Activated CD8-positive, alpha-beta T cell treated with anti-CD3 and anti-CD28 coated beads for 36 hours (primary cell): ENCODE results near the gene ZNF548. TPM values are rescaled to one million over a fixed set of nuclear protein-coding genes. Genes with fewer than 3 reads are reported as not detected.
A peak's percentile ranks its signal among the peaks of the same experiment; 100 is the strongest.
"Not testable (repeated sequence)": the region's sequence is repeated elsewhere in the genome, so short reads cannot be mapped to it uniquely, and the experiment has no call there.

Source experiments
- ATAC-seq: fragments of 200-7000 bp; cut with Tn5 transposase; one replicate; pipeline ENCODE4 v1.10.0; 2021; ENCODE audit warnings: mild to moderate bottlenecking, moderate library complexity
- CTCF ChIA-PET: fragments of 350-600 bp; sonication (Branson Sonifier 250); formaldehyde crosslinking; loops from one replicate; lab custom pipeline; 2021; ENCODE audit warnings: antibody characterized with exemption; lab: Charles Lee
- POLR2A ChIA-PET: fragments of 350-600 bp; sonication (Branson Sonifier 250); formaldehyde crosslinking; loops from one replicate; lab custom pipeline; 2021; ENCODE audit warnings: antibody characterized with exemption; lab: Charles Lee
- DNase-seq: peaks from one replicate; pipeline ENCODE4 v3.0.0-alpha.2; 2020
- H3K27ac Mint-ChIP-seq: one replicate; pipeline ENCODE4 v1.8.0; 2021; ENCODE audit warnings: mild to moderate bottlenecking, mixed read lengths
- H3K27me3 Mint-ChIP-seq: one replicate; pipeline ENCODE4 v1.8.0; 2021; ENCODE audit warnings: mixed read lengths
- H3K36me3 Mint-ChIP-seq: one replicate; pipeline ENCODE4 v1.8.0; 2021; ENCODE audit warnings: low read depth, mixed read lengths
- H3K4me1 Mint-ChIP-seq: one replicate; pipeline ENCODE4 v1.8.0; 2021; ENCODE audit warnings: low read depth, mixed read lengths
- H3K4me3 Mint-ChIP-seq: one replicate; pipeline ENCODE4 v1.8.0; 2021; ENCODE audit warnings: mild to moderate bottlenecking, moderate library complexity, mixed read lengths
- H3K9me3 Mint-ChIP-seq: one replicate; pipeline ENCODE4 v1.8.0; 2021; ENCODE audit warnings: mixed read lengths
- intact Hi-C: fragments of 100-400 bp; cut with micrococcal nuclease; formaldehyde crosslinking; loops from one replicate; pipeline ENCODE4 v1.10.0; 2022
- total RNA-seq, 2 experiments: library from RNA; stranded (reverse); gene quantifications; one replicate each; pipeline ENCODE4 v1.2.3, GENCODE V29; 2021
- TF ChIP-seq, protein P1 (sequence below): fragments of 200-600 bp; IDR thresholded peaks from one replicate; pipeline ENCODE4 v1.8.0; 2022; ENCODE audit warnings: antibody characterized with exemption, mild to moderate bottlenecking

ZNF548 gene
- total RNA-seq, 2 experiments from 2014 or later: 23.9 to 24.6 TPM

DNA sequence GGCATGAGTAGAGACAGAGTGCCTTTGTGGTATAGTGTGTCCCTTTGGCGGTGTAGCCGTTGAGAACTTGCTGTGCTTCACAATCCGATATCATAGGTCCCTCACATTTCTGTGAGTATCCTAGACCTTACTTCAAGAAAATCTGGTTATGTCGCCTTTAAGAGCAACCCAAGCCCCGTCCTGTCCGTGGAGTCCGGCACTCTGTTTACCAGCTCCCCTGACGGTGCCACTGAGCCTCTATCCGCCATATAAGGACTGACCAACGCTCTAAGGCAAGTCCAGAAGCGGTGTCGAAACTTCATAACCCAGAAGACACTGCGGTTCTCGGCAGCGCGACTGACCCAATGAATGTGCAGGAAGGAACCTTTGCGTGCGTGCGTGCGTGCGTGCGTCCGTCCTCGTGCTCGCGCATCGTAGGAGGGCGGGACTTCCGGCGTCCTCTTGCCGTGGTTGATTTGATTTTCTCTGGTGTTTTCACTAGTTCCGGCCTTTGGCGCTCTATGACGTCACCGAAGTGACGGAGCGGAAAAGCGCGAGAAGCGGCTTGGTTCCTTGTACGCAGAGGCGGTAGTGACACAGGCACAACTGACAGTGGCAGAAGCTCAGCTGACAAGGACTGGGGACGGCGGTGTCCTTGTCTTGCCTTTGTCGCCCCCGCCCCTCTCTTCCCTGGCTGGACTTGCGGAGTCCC lies 26.5 kb upstream of the ZNF548 start, which contains the start of the genes TRAPPC2B and ZNF547:
TSS of gene TRAPPC2B (plus strand) at position 555 of the 691 bp plus-strand sequence. CDS start 1,283 bp downstream, outside the sequence.
TSS of gene ZNF547 (plus strand) at position 555 of the 691 bp plus-strand sequence. CDS start 5,005 bp downstream, outside the sequence.
- Mint-ChIP-seq H3K27ac (peak within 1 kb of the TSS; percentile 97), H3K9me3 (peaks cover 32% of the 10 kb centered on the region), H3K36me3 (peaks cover 40% of the 10 kb centered on the region), H3K4me1 (peaks cover 14% of the 10 kb centered on the region), H3K4me3 (peak within 1 kb of the TSS; percentile 86), H3K27me3 (no peaks in the 10 kb centered on the region)
- ATAC-seq: peak; percentile 95
- POLR2A ChIA-PET: interaction anchor here (0.6 to 1.7 kb wide), 4 partner anchors 9 to 863 kb away, joined by 3 to 4 read pairs (median 4); no protein-coding TSS in a partner anchor
- CTCF ChIA-PET: no interaction called here
- TF ChIP-seq, protein P1, sequence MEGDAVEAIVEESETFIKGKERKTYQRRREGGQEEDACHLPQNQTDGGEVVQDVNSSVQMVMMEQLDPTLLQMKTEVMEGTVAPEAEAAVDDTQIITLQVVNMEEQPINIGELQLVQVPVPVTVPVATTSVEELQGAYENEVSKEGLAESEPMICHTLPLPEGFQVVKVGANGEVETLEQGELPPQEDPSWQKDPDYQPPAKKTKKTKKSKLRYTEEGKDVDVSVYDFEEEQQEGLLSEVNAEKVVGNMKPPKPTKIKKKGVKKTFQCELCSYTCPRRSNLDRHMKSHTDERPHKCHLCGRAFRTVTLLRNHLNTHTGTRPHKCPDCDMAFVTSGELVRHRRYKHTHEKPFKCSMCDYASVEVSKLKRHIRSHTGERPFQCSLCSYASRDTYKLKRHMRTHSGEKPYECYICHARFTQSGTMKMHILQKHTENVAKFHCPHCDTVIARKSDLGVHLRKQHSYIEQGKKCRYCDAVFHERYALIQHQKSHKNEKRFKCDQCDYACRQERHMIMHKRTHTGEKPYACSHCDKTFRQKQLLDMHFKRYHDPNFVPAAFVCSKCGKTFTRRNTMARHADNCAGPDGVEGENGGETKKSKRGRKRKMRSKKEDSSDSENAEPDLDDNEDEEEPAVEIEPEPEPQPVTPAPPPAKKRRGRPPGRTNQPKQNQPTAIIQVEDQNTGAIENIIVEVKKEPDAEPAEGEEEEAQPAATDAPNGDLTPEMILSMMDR: no peak
- DNase-seq: peak; percentile 99
- intact Hi-C loops: loop anchor here (10.0 kb wide), 1 partner anchor 78 kb away; the partner anchor contains the start of gene ZNF460

DNA sequence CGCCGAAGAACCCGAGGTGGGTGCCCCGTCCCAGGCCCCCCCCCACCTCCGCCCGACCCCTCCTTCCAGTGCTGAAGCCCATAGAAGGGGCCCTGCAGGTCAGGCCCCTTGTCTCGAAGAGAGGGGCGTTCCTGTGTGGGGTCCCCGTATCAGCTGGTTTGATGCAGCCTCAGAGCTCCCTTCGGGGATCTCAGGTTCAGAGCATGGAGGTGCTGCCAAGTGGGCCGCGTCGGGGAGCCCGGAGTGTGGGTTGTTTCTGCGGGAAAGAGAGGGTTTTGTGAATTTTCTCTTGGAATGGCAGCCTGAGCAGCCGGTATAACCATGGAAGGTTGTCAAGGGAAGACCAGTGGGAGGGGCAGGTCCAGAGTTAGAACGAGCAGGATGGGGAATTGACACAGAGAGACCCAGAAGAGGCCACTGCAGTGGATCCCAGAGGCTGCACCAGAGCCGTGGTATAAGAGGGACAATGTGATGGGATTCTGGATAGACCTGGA lies 25.9 kb upstream of the ZNF548 start:
- Mint-ChIP-seq H3K36me3 (peaks cover 34% of the 10 kb centered on the region), H3K27me3 (no peaks in the 10 kb centered on the region), H3K27ac (peak overlapping the region; percentile 97), H3K9me3 (peaks cover 28% of the 10 kb centered on the region), H3K4me1 (peaks cover 14% of the 10 kb centered on the region), H3K4me3 (peak overlapping the region; percentile 86)
- ChIA-PET POLR2A (interaction anchor here (1.1 to 1.7 kb wide), 3 partner anchors 10 to 415 kb away, joined by 3 to 4 read pairs (median 3); no protein-coding TSS in a partner anchor), CTCF (no interaction called here)
- intact Hi-C loops: loop anchor here (10.0 kb wide), 1 partner anchor 79 kb away; the partner anchor contains the start of gene ZNF460
- TF ChIP-seq, protein P1: no peak
- ATAC-seq: peak; percentile 10
- DNase-seq: no peak

DNA sequence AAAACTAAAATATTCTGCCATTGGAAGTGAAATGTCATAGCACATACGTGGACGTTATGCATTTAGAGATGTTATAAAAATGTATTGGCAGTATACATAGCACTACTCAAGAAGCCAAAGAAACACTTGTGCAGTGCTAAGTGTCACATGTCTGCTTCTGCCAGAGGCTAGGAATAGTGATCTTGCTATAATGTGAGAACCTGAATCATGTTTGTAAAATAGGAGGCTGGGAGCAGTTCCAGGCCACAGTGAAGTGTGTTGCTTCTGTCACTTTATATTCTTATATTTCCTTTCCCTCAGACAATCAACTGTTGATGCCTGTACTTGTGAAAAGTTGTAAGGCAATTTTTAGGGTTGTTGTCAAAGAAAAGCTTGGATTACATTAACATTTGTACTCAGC lies 22.9 kb upstream of the ZNF548 start:
- peaks cover 14% of the 10 kb centered on the region for H3K4me1 Mint-ChIP-seq
- no peak overlapping the region for H3K27ac Mint-ChIP-seq
- intact Hi-C loops: loop anchor here (10.0 kb wide), 1 partner anchor 82 kb away; the partner anchor contains the start of gene ZNF460
- CTCF ChIA-PET: no interaction called here
- peaks cover 35% of the 10 kb centered on the region for H3K36me3 Mint-ChIP-seq
- TF ChIP-seq, protein P1: no peak
- DNase-seq (no peak), ATAC-seq (no peak)
- no peaks in the 10 kb centered on the region for H3K27me3 Mint-ChIP-seq
- H3K9me3 Mint-ChIP-seq: peaks cover 15% of the 10 kb centered on the region
- POLR2A ChIA-PET: no interaction called here
- no peak overlapping the region for H3K4me3 Mint-ChIP-seq

DNA sequence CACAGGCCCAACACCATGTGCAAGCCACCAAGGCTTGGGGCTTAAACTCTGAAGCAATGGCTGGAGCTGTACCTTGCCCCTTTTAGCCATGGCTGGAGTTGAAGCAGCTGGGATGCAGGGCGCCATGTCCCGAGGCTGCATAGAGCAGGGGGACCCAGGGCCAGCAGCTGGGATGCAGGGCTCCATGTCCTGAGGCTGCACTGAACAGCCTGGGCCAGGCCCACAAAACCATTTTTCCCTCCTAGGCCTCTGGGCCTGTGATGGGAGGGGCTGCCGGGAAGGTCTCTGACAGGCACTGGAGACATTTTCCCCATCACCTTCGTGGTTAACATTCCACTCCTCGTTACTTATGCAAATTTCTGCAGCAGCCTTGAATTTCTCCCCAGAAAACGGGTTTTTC lies 15.5 kb upstream of the ZNF548 start:
- no peak for DNase-seq
- H3K4me3 Mint-ChIP-seq: no peak overlapping the region
- no peak overlapping the region for H3K27ac Mint-ChIP-seq
- peaks cover 85% of the 10 kb centered on the region for H3K36me3 Mint-ChIP-seq
- TF ChIP-seq, protein P1: no peak
- intact Hi-C loops: no loop called here
- POLR2A ChIA-PET: no interaction called here
- no peaks in the 10 kb centered on the region for H3K4me1 Mint-ChIP-seq
- H3K9me3 Mint-ChIP-seq: peaks cover 47% of the 10 kb centered on the region
- no peaks in the 10 kb centered on the region for H3K27me3 Mint-ChIP-seq
- no peak for ATAC-seq
- CTCF ChIA-PET: no interaction called here

DNA sequence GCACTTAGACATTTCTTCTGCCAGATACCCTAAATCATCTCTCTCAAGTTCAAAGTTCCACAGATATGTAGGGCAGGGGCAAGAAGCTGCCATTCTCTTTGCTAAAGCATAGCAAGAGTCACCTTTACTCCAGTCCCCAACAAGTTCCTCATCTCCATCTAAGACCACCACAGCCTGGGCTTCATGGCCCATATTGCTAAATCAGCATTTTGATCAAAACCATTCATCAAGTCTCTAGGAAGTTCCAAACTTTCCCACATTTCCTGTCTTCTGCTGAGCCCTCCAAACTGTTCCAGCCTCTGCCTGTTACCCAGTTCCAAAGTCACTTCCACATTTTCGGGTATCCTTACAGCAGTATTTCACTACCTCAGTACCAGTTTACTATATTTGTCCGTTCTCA lies 15.0 kb upstream of the ZNF548 start:
- ATAC-seq, DNase-seq, H3K27me3 Mint-ChIP-seq, H3K4me1 Mint-ChIP-seq, H3K27ac Mint-ChIP-seq, intact Hi-C loops, H3K4me3 Mint-ChIP-seq, CTCF ChIA-PET, POLR2A ChIA-PET: not testable (repeated sequence)
- peaks cover 52% of the 10 kb centered on the region for H3K9me3 Mint-ChIP-seq
- H3K36me3 Mint-ChIP-seq: peaks cover 88% of the 10 kb centered on the region
